Suprapubic skin (tissue), 4 donors: ENCODE measurements around the gene IPPK.

ENCODE experiments used
- EP300 ChIP-seq: sonication (generic); formaldehyde crosslinking; IDR thresholded peaks from one replicate; pipeline ENCODE4 v1.6.1; 2017; ENCODE audit warnings: antibody characterized with exemption
- POLR2AphosphoS5 ChIP-seq, 3 donors: sonication (generic); formaldehyde crosslinking; IDR thresholded peaks; one replicate each; pipeline ENCODE4 v1.6.1; 2017; ENCODE audit warnings: antibody characterized with exemption in 3 of 3
- TF ChIP-seq, protein P1 (sequence below), 2 donors: fragments of 200-600 bp in 1 of 2; fragments of 450-650 bp in 1 of 2; sonication (generic) in 1 of 2; IDR thresholded peaks; one replicate each; pipeline ENCODE4 v1.5.1; 2016 to 2019; ENCODE audit warnings: antibody characterized with exemption in 2 of 2, mild to moderate bottlenecking in 1 of 2, moderate library complexity in 1 of 2

DNA sequence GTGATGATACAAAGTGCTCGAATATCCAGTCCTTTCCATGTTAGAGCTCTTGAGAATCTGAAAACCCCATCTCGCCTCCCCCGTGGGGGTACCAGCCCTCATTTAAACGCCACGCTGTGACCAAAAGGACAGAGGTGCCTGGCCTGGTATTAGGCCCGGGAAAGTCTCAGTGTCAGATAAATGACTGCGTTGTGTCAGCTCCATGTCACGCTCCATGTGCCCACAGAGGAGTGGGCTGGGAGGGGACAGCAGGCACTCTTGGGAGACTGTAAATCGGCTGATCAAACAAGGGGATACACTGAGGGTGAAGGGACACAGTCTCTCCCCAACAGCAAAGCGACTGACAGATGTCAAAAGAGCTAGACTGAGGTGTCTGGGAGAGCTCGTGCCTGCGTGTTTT lies 68.5 kb downstream of the IPPK start:
- TF ChIP-seq, protein P1, sequence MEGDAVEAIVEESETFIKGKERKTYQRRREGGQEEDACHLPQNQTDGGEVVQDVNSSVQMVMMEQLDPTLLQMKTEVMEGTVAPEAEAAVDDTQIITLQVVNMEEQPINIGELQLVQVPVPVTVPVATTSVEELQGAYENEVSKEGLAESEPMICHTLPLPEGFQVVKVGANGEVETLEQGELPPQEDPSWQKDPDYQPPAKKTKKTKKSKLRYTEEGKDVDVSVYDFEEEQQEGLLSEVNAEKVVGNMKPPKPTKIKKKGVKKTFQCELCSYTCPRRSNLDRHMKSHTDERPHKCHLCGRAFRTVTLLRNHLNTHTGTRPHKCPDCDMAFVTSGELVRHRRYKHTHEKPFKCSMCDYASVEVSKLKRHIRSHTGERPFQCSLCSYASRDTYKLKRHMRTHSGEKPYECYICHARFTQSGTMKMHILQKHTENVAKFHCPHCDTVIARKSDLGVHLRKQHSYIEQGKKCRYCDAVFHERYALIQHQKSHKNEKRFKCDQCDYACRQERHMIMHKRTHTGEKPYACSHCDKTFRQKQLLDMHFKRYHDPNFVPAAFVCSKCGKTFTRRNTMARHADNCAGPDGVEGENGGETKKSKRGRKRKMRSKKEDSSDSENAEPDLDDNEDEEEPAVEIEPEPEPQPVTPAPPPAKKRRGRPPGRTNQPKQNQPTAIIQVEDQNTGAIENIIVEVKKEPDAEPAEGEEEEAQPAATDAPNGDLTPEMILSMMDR (IDR thresholded peaks at IDR 0.05): no peak
- no peak for TF ChIP-seq EP300
- no peak for TF ChIP-seq POLR2AphosphoS5 (IDR thresholded peaks at IDR 0.05)
